Measurements from ENCODE around the gene CTU1. TPM values are rescaled to one million over a fixed set of nuclear protein-coding genes. Genes with fewer than 3 reads are reported as not detected.

CTU1 gene
- total RNA-seq, 2 donors from 2014 or later: 4.6 to 5.6 TPM

DNA sequence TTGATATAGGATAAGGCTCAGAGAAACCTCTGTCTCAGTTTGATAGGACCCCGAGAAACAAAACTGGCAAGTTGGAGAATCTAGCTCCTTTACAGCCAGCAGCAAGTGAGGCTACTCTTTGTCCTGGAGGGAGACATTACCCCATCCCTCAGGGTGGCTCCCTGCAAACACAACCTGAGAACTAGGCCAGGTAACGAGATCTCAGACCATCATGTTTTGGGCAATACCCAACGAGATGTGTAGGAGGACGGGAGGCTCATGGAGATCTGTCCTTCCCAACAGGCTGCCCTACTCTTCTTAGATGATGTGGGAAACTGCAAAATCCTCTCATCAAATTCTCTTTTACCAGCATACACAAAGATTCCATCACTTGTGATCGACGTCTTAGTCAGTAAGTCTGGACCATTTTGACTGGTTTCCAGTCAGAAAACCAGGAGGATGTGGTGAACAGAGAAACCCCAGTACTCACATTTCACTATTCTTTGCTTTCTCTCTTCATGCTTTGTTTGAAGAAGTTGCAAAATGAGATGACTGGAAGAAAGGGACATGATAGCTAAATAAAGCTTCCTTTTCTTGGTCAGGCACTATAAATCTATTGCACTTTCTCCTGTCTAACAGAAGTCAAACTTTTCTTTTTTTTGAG lies 6.0 kb upstream of the CTU1 start:
- no peak for DNase-seq
- intact Hi-C loops (cut with DNase I, micrococcal nuclease): no loop called here
- no peak for ATAC-seq

DNA sequence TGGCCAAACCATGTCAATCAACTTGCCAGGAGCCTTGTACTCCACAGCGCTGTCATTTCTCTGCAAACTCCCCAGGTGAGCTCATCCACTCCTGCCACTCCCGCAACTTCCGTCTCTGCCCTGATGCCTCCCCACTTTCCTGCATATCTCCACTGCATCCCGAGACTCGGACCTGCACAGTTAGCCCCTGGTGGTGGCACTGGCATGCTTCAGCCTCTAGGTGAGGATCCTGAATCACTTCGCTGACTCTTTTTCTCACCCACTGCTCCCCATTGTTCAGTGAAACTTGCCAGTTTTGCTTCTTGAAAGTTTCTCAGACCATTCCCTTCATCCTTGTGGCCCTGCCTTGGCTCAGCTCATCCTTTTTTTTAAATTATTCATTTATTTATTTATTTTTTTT lies 3.4 kb upstream of the CTU1 start:
- ATAC-seq: no peak
- DNase-seq: no peak
- intact Hi-C loops (cut with DNase I, micrococcal nuclease): no loop called here

DNA sequence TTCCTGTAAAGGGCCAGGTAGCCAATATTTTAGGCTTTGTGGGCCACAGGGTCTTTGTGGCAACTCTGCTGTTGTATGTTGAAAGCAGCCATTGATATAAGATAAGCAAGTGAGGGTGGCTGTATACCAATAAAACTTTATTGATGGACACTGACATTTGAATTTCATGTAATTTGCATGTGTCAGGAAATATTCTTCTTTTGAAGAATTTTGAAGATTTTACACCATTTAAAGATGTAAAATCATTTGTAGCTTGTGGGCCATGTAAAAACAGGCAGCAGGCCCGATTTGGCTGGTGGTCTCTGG lies 2.4 kb upstream of the CTU1 start:
- ATAC-seq (no peak), DNase-seq (no peak)
- intact Hi-C loops (cut with DNase I, micrococcal nuclease): no loop called here

DNA sequence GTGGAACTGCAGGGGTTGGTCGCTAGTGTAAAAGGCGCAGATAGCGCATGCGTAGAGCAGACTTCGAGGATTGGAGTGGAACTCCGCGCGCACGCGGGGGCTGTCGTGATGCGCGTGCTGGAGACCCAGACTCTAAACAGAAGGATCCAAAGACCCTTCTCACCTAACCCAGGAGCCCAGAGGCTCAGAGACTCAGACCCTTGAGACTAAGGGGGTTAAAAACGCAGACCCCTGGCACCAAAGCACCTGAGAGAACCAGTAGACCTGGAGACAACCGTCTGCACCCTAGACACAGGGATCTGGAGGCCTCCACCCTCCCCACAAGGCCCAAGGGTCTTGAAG lies 567 bp upstream of the CTU1 start:
- ATAC-seq: peak; percentile 30
- intact Hi-C loops (cut with DNase I, micrococcal nuclease): no loop called here
- no peak for DNase-seq

DNA sequence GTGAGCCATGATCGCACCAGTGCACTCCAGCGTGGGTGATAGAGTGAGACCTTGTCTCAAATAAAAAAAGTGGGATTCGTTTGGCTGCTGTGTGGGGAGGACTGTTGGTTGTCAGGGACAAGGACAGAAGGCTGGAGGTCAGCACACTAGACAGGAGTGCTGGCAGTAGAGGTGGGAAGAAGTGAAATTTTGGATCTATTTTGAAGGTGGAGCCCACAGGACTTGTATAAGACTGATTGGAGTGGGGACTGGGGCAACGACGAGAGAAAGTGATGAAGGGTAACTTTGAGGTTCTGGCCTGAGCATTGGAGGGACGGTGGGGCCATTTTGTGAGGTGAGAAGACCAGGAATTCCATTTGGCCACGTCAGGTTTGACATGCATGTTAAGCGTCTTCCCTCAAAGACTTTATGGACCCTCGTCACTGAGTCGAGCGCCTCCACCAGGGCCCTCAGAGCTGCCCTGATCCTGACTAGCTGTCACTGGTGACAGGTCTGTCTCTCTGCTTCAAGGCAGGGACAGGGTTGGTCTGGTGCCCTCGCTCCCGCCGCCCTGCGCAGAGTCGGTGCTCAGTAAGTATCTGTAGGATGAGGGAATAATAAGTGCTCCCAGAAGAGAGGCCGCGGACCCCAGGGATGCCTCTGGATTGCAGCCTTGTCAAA lies 673 bp downstream of the CTU1 start:
- intact Hi-C loops (cut with DNase I, micrococcal nuclease): no loop called here
- DNase-seq: no peak
- peak; percentile 22 for ATAC-seq

DNA sequence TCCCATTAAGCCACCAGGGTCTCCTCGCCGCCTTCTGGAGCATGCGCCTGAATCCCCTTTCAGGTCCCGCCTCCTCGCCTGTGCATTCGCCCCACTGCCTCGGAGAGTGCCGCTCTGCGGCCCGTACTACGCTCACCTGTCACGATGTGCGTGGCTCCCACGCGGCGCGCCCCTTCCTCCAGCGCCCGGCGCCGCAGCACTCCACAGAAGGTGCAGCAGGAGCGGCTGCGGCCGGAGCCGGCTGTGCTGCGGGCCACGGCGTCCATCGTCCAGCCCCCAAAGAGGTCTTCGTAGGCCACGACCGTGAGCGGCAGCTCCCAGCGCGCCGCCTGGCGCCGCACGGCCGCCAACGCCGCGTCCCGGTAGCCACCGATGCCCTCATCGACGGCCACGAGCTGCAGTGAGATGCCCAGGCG lies 4.3 kb downstream of the CTU1 start:
- ATAC-seq (no peak), DNase-seq (no peak)
- intact Hi-C loops (cut with DNase I, micrococcal nuclease): no loop called here

DNA sequence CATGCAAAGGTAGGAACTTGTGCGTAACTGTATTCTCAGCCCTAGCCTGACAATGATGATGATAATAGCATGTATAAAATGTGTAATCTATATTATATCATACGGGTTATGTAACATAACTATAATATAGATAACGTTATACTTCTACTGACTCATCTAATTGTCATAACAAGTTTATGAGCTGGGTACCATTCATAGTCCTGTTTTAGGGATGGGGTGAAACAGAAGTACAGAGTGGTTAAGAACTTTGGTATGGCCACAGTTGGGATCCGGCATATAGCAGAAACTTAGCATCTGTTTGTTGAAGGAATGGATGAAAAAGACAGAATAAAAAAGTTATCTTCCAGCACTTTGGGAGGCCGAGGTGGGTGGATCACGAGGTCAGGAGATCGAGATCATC lies 5.2 kb downstream of the CTU1 start:
- DNase-seq: no peak
- intact Hi-C loops (cut with DNase I, micrococcal nuclease): no loop called here
- ATAC-seq: no peak

DNA sequence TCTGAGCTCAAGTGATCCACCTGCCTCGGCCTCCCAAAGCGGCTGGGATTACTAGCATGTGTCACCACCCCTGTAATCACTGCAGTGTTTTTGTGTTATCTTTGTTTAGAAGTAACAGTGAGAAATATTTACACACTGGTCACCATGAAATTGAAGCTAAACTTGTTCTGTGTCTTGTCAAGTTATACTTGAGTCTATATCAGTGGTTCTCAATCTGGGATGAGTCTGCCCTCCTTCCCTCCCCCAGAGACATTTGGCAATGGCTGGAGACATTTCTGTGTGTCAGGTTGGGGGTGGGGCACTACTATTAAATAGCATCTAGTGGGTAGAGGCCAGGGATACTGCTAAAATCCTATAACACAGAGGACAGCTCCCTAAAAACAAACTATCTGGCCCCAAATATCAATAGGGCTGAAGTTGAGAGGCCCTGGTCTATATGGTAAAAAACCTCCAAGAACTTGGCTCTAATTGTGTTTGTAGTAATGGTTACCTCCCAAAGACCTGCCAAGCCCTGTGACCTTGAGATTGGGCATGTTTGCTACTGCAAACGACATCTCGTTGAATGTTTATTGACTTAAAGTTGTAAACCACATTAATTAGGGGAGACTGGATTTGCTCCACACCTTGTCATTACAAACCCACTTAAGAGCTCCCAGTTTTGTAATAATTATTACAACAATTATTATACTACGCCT lies 6.9 kb downstream of the CTU1 start:
- intact Hi-C loops (cut with DNase I, micrococcal nuclease): no loop called here
- no peak for DNase-seq
- ATAC-seq: no peak

DNA sequence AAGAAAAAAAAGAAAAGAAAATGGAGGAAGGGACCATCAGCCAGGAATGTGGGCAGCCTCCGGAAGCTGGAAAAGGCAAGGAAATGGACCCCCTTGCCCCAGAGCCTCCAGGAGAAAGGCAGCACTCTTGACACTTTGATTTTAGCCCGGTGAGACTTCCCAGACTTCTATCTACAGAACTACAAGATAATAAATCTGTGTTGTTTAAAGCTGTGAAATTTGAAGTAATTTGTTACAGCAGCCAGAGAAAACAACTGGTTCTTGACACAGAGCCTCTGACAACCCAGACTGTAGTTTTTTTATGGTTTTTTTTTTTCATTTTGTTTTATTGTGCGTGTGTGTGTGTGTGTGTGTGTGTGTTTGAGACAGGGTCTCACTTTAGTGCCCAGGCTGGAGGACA lies 7.6 kb downstream of the CTU1 start:
- ATAC-seq: no peak
- intact Hi-C loops (cut with DNase I, micrococcal nuclease): no loop called here
- no peak for DNase-seq

DNA sequence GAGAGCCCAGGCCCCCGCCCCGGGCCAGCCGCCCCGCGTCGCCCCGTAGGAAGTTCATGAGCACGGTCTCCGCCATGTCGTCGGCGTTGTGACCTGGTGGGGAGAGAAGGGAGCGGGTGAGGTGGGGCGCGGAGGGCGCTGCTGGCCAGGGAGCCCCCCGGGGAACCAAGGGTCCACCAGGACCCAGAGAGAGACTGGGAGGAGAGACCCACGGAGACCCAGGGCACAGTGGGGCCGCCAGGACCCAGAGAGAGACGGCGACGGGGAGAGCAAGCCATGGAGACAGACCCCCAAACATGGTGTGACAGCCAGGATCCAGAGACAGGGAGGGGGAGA lies 9.2 kb downstream of the CTU1 start:
- DNase-seq (no peak), ATAC-seq (no peak)
- intact Hi-C loops (cut with DNase I, micrococcal nuclease): no loop called here

DNA sequence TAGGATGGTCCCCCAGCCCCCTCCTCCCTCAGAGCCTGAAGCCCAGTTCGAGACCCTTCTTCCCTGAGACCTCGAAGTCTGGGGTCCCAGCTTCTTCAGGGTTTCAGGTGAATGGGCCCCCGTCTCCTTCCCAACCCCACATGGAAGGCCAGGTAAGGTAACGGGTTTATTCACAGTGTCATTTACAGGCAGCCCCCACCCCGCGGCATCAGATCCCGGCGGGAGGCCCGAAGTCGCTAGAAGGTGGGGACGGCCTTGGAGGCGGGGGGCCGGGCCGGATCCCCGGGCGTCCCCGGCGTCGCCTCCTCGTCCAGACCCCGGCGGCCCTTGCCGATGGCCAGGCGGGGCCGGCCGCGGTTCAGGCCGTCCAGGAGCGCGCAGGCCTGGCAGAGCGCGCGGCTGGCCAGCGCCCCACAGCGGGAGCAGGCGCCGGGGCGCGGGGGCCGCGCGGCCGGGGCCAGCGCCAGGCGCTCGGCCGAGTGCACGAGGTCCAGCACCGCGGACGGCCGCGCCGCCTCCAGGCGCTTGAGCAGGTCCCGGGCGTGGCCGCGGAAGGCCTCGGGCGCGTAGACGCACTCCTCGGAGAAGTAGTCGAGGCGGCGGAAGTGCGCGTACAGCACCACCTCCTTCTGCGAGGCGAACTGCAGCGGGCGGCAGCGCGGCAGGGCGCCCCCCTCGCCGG lies 9.7 kb downstream of the CTU1 start:
- intact Hi-C loops (cut with DNase I, micrococcal nuclease): no loop called here
- ATAC-seq (no peak), DNase-seq (peak; percentile 30 to 32)

DNA sequence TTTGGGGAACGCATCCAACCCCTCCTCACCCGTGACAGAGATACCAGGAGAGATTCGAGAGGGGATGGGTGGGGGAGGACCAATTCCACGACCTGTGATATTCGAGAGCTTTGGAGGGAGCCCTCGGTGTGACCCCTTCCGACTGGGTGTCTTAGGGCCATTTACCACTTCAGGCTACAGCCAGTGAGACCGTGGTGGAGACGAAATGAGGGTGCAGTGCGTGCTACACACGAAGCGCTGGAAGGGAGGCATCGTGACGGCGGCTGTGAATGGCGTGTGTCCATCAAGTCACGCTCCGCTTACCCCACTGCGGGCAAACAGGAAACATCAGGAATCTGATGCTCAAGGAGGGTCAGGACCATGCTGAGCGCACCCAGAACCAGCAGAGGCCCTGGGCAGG lies 10.4 kb downstream of the CTU1 start:
- intact Hi-C loops (cut with DNase I, micrococcal nuclease): no loop called here
- ATAC-seq (no peak), DNase-seq (no peak)

DNA sequence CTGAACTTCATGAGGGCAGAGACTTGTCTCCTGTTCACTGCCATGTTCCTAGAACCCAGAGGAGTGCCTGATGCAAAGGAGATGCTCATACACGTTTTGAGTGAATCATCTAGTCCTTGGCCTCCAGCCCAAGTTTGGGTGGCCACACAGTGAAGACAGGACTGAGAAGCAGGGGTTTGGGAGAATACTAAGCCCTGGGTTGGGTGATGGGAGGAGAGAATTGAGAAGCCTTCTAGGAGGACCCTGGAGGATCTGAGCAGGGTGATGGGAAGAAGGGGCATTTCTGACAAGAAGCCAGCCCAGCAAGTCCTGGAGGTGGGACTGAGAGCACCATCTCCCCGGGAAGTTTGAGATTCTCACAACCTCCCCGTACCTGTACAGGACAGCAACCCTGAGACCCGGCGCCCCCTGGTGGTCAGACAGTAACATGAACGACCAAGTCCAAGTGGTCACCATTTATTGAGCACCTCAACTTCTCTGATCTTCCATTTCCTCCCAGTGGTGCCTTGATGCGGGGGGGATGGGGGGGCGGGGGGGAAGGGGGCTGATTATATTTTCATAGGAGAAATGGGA lies 11.0 kb downstream of the CTU1 start:
- ATAC-seq (peak; percentile 70), DNase-seq (peak; percentile 47 to 64)
- intact Hi-C loops (cut with DNase I, micrococcal nuclease): no loop called here

DNA sequence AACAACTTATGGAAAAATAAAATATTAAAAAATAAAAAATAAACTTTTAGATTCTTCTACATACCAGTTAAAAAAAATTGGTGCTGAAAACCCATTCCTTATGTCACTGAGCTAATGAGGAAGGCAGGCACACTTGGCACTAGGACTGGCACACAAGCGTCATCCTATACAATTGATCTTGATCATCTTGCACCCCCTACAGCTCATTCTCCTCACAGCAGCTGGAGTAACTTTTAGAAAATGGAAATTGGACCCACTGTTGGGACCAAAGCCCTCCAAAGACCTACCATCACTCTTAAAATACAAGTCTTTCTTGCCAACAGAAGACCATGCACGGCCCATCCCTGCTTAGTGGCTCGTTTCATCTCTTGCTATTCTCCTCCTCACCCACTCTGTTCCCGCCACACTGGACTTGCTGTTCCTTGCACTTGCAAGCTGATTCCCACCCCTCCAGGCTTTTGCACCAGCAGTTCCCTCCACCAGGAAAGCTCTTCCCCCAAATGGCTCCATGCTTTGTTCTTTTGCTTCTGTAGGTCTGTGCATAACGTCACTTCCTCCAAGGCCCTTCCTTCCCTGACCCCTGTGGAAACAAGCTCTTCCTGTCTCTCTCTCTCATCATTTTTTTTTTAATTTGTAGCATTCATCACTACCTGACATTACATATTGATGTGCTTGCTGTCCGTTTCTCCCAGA lies 11.6 kb downstream of the CTU1 start:
- ATAC-seq (peak; percentile 39), DNase-seq (no peak)
- intact Hi-C loops (cut with DNase I, micrococcal nuclease): no loop called here

DNA sequence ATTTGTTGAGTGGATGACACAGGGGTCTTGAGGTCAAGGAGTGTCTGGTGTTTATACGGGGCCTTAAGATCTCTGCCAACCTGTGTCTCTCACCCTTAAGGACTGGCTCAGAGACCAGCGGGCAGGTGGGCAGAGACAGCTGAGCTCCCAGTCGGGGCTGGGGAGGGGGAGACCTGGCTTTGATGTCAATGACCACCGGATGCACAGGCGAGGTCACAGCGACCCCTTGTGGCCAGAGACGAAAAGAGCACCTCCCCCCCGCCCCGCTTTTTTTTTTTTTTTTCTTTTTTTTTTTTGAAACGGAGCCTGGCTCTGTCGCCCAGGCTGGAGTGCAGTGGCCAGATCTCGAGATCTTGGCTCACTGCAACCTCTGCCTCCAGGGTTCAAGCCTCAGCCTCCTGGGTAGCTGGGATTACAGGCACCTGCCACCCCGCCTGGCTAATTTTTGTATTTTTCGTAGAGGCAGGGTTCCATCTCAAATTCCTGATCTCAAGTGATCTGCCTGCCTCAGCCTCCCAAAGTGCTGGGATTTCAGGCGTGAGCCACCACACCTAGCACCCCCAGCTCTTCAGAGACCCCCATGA lies 13.4 kb downstream of the CTU1 start:
- DNase-seq (no peak), ATAC-seq (no peak)
- intact Hi-C loops (cut with DNase I, micrococcal nuclease): no loop called here

DNA sequence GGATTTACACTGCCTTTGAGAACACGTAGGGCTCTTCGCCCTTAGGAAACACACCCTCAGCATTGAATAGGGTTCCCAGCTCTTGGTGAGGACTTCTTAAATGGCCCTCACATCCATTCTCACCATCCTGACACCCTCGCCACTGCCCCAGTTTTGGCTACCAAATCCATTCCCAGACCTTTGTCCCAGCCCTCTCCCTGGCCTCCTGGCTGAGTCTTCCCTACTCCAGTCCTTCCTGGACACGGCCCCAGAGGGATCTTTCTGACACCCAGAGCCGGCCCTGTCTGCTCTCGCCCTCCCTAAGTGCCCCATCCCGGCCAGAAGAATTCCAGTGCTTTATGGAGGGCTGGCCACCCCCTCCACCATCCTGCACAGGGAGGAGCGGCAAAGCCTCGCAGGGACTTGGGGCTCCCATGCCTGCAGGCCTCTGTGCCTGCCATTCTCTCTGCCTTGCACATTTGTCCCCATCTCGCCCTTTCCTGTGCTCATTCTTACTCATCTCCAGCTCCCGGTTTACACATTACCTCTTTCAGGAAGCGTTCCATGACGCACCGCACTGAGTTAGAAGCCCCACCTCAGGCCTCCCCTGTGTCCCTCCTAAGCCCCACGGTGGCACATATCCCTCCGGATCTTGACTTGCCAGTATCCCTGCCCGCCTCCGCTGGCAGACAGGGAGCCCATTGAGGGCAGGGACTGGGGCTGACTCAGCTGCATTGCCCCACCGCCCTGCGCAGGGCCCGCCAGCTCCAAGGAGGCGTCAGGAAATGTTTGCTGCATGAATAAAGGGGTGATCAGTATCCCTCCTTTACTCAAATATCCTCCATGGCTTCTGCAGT lies 14.5 kb downstream of the CTU1 start:
- ATAC-seq (no peak), DNase-seq (no peak)
- intact Hi-C loops (cut with DNase I, micrococcal nuclease): no loop called here

DNA sequence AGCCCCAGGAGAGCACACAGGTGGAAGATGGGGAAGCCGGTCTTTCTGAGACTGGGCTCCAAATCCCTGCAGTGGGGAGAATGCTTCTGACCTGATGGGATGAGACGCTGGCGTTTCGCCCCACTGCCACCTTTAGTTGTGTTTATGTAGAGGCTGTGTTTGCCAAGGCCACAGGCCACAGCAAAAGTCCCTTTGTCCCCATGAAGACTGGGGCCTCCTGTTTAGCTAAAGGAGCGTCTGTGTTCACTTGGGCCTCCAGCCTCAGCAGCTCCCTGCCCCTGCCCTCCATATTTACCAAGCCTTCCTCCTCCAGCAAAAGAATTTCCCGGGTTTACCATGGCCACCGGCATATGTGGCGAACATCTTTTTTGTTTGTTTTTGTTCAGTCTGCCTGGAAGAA lies 15.1 kb downstream of the CTU1 start:
- ATAC-seq (no peak), DNase-seq (no peak)
- intact Hi-C loops (cut with DNase I, micrococcal nuclease): no loop called here

All from left colon (tissue), 2 donors.